ENCODE data around the gene GRAMD1A.

GRAMD1A gene

DNA sequence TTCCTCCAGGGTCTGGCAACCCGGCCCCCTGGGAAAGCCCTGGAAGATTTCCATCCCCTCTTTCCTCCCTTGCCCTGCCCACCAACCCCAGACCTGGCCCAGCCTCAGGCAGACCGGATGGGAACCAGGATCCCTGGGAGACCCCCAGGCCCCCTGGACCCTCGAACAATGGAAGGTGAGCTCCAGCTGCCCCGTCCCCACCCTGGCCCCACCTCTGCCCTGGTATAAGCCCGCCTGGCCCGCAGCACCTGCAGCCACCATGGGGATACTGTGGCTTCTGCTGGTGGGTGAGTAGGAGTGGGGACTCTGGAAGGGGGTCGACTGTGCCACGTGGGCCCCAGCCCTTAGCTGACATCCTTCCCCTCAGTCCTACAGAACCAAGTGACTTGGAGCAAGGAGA, 73.8 kb downstream of the GRAMD1A start:
- DNase-seq (ENCODE audit: low read depth), result no peak
- no peak overlapping the region for H3K4me3 ChIP-seq (ENCODE audit: low read depth, low read length)
- TF ChIP-seq POLR2A (IDR thresholded peaks at IDR 0.05; ENCODE audit: extremely low read depth, insufficient read length) (no peak), MYC (IDR thresholded peaks at IDR 0.05; ENCODE audit: low read depth, low read length) (no peak)
- TF ChIP-seq, protein P1, sequence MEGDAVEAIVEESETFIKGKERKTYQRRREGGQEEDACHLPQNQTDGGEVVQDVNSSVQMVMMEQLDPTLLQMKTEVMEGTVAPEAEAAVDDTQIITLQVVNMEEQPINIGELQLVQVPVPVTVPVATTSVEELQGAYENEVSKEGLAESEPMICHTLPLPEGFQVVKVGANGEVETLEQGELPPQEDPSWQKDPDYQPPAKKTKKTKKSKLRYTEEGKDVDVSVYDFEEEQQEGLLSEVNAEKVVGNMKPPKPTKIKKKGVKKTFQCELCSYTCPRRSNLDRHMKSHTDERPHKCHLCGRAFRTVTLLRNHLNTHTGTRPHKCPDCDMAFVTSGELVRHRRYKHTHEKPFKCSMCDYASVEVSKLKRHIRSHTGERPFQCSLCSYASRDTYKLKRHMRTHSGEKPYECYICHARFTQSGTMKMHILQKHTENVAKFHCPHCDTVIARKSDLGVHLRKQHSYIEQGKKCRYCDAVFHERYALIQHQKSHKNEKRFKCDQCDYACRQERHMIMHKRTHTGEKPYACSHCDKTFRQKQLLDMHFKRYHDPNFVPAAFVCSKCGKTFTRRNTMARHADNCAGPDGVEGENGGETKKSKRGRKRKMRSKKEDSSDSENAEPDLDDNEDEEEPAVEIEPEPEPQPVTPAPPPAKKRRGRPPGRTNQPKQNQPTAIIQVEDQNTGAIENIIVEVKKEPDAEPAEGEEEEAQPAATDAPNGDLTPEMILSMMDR (IDR thresholded peaks at IDR 0.05; ENCODE audit: low read depth, low read length), result no peak
- TF ChIP-seq, protein P2, sequence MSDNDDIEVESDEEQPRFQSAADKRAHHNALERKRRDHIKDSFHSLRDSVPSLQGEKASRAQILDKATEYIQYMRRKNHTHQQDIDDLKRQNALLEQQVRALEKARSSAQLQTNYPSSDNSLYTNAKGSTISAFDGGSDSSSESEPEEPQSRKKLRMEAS (IDR thresholded peaks at IDR 0.05; ENCODE audit: low read depth, low read length), result no peak

DNA sequence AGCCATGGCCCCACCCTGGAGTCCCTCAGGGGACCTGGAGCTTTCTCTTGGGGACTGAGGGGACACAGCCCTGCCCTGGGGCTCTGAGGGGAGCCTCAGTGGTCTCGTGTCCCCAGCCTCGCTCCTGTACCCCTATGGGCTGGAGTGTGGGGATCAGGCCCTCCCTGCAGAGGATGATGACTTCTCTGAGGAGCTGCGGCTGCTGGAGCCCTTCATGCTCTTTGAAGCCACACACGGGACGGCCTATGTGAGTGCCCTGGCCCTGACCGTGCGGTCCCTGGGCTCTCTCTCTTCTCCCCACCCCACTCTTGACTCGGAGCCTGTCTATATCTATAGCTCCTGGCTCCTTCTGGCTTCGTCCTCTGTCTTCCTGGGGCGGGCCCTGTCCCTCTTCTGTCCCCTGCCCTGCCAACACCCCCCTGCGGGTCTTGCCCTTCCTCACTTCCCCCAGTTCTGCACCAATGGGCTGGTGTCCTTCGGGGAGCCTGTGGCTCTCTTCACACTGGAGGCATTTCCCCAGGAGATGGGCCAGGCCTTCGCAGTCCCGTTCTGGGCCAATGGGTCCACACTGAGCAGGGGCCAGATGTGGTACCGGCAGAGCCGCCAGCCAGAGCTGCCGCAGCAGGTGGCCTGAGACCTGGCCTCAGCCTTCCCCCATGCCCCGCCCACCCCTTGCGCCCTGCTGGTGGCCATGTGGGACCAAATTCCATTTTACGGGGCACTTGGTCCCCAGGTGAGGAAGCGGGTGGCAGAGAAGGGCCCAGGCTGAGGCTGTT, 74.5 kb downstream of the GRAMD1A start:
- TF ChIP-seq POLR2A (IDR thresholded peaks at IDR 0.05; ENCODE audit: extremely low read depth, insufficient read length) (no peak), MYC (IDR thresholded peaks at IDR 0.05; ENCODE audit: low read depth, low read length) (no peak)
- TF ChIP-seq, protein P1 (IDR thresholded peaks at IDR 0.05; ENCODE audit: low read depth, low read length), result no peak
- TF ChIP-seq, protein P2 (IDR thresholded peaks at IDR 0.05; ENCODE audit: low read depth, low read length), result no peak
- no peak overlapping the region for H3K4me3 ChIP-seq (ENCODE audit: low read depth, low read length)
- DNase-seq (ENCODE audit: low read depth), result no peak

DNA sequence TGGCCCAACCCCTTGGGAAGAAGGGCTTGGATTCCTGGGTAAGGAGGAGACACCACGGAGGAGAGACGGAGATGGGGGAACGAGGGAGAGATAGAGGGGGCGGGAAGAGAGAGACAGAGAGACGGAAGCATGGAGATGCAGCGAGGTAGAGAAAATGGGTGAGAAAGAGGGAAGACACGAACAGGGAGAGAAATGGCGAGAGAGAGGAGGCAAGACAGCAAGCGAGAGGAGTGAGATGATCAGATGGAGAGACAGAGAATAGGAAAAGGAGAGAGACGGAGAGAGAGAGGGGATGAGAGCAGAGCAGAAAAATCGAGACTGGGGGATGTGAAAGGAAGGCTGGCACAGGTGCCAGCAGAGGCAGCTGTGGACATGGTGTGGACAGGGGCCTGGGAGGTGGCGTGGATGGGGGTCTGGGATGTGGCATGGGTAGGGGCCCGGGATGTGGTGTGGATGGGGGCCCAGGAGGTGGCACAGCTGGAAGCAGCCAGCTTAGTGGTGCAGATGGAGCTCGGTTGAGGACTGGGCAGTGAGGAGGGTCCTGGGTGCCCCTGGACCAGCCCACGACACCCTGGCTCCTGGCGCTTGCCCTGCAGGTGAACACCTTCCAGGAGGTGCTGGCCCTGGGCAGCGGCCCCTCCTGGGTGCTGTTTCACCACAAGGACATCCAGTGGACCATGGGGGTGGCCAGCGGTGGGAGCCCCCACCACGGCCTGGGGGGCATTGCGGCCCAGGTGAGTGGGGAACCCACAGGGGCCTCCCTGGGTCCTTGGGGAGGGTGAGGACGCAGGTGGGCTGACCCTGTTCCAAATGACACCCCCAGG, 75.3 kb downstream of the GRAMD1A start:
- H3K4me3 ChIP-seq (ENCODE audit: low read depth, low read length), result no peak overlapping the region
- TF ChIP-seq MYC (IDR thresholded peaks at IDR 0.05; ENCODE audit: low read depth, low read length) (no peak), POLR2A (IDR thresholded peaks at IDR 0.05; ENCODE audit: extremely low read depth, insufficient read length) (no peak)
- DNase-seq (ENCODE audit: low read depth), result no peak

DNA sequence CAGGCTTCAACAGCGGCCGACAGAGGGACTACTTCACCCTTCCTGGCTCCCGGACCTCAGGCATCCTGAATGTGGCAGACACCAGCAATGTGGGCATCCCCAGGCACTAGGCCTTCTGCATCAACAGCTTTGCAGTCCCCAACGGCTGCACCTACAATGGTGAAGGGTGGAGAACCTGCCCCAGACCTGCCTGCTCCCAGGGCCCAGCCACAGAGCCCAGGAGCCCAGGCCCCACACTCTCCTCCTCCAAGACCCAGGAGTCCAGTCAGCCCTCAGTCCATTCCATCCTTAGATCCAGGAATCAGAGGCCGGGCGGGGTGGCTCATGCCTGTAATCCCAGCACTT, 75.9 kb downstream of the GRAMD1A start:
- H3K4me3 ChIP-seq (ENCODE audit: low read depth, low read length), result no peak overlapping the region
- TF ChIP-seq POLR2A (IDR thresholded peaks at IDR 0.05; ENCODE audit: extremely low read depth, insufficient read length) (no peak), MYC (IDR thresholded peaks at IDR 0.05; ENCODE audit: low read depth, low read length) (no peak)
- TF ChIP-seq, protein P2 (IDR thresholded peaks at IDR 0.05; ENCODE audit: low read depth, low read length), result no peak
- TF ChIP-seq, protein P1 (IDR thresholded peaks at IDR 0.05; ENCODE audit: low read depth, low read length), result no peak
- DNase-seq (ENCODE audit: low read depth), result no peak

All from NB4 (cell line).